Measurements from ENCODE around the gene CORO2B. TPM values are rescaled to one million over a fixed set of nuclear protein-coding genes. Genes with fewer than 3 reads are reported as not detected.

The CORO2B gene
- total RNA-seq, 1 donor from 2014 or later = 3.6 TPM

DNA sequence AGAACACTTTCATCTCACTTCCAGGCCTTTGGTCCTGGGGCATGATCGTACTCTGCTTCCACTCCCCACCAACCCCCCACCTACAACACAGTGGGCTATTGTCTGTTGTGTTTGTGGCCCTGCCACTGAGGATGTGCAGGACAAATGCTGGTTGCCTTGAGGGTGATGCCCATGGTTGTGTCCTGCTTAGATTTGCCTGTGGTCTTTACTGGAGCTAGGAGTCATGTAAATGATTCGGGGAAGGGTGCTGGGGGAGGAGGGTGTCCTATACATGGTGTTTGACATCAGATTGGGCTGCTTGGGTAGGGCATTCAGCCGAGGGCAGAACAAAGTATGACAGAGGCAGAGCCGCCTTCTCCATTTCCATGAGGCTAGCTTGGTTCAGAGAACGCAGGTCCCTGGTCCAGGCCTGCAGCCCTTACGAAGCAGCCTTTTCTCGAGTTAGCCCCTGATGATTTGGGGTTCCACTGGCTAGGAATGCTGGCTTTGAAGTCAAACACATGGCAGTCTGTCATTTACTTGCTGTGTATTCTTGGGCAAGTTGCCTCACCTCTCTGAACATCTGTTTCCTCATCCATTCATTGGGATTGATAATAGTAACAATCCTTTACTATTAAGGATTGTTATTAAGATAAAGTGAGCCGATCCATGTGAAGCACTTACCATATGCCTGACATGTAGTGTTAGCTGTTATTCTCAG lies 6.9 kb downstream of the CORO2B start:
- no peaks in the 10 kb centered on the region for H3K36me3 ChIP-seq
- H3K4me3 ChIP-seq = no peak overlapping the region
- no peaks in the 10 kb centered on the region for H3K27me3 ChIP-seq
- DNase-seq = no peak
- H3K27ac ChIP-seq = no peak overlapping the region
- TF ChIP-seq, protein P1, sequence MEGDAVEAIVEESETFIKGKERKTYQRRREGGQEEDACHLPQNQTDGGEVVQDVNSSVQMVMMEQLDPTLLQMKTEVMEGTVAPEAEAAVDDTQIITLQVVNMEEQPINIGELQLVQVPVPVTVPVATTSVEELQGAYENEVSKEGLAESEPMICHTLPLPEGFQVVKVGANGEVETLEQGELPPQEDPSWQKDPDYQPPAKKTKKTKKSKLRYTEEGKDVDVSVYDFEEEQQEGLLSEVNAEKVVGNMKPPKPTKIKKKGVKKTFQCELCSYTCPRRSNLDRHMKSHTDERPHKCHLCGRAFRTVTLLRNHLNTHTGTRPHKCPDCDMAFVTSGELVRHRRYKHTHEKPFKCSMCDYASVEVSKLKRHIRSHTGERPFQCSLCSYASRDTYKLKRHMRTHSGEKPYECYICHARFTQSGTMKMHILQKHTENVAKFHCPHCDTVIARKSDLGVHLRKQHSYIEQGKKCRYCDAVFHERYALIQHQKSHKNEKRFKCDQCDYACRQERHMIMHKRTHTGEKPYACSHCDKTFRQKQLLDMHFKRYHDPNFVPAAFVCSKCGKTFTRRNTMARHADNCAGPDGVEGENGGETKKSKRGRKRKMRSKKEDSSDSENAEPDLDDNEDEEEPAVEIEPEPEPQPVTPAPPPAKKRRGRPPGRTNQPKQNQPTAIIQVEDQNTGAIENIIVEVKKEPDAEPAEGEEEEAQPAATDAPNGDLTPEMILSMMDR (IDR thresholded peaks at IDR 0.05) = no peak
- intact Hi-C loops (cut with DNase I) = no loop called here
- no peaks in the 10 kb centered on the region for H3K4me1 ChIP-seq
- no peak for ATAC-seq
- no peaks in the 10 kb centered on the region for H3K9me3 ChIP-seq

DNA sequence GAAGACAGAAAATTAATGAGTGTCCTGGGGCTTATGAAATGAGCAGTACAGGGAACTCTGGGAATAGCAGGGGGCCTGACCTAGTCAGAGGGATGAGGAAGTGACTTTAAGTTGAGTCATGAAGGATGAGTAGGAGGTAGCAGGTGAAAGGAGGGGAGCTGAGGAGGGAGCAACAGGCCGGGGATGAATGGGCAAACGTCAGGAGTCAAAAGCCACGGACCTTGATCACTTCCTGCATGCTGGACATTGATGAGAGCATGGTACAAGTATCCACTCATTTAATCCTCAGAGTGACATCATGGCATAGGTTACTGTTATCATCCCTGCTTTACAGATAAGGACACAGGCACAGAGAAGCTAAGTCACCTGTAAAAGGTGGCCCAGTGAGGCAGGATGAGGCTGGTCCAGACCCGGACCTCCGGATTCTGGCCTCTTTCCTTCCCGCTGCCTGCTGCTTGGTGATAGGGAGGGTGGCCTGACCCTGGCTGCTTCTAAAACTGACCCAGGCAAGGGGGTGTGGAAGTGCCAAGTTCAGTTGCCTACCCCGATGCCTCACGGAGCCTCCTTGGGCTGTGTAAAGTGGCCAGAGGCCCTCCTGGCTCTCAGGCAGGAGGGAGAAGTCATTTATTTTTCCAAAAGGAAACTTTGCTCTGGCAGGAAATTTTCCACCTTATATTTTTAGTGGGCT lies 7.6 kb downstream of the CORO2B start:
- peak; percentile 54 for DNase-seq
- H3K4me1 ChIP-seq = no peaks in the 10 kb centered on the region
- H3K9me3 ChIP-seq = no peaks in the 10 kb centered on the region
- H3K4me3 ChIP-seq = no peak overlapping the region
- intact Hi-C loops (cut with DNase I) = no loop called here
- no peak for ATAC-seq
- TF ChIP-seq, protein P1 (IDR thresholded peaks at IDR 0.05) = no peak
- no peaks in the 10 kb centered on the region for H3K27me3 ChIP-seq
- no peak overlapping the region for H3K27ac ChIP-seq
- H3K36me3 ChIP-seq = no peaks in the 10 kb centered on the region

DNA sequence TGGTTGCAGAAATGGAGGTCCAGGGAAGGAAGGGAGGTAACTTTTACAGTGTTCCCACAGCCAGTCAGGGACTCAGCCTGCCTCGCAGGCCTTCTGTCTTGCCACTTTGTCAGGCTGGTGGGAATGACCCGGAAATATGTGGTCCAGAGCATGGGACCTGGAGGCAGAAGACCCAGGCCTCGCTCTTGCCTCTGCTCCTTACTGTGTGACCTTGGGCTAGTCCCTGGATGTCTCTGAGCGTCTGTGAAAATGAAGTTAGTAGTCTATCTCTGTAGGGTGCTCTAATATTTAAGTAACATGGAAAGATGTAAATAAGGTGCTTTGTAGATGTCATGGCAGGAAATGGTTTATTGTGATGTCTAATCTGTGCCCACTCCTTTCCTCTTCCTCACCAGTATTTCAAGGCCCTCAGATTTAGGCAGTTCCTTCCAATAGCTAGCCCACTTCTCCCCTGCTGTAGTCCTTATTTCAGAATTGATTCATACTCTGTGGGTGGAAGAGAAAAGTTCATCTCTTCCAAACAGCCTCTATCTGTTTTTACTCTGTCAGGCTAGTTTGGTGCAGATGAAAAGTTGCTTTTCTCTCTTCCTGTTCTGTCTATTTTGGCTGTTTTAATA lies 9.1 kb downstream of the CORO2B start:
- no peak overlapping the region for H3K27ac ChIP-seq
- intact Hi-C loops (cut with DNase I) = no loop called here
- H3K4me1 ChIP-seq = no peaks in the 10 kb centered on the region
- no peaks in the 10 kb centered on the region for H3K36me3 ChIP-seq
- no peaks in the 10 kb centered on the region for H3K27me3 ChIP-seq
- no peaks in the 10 kb centered on the region for H3K9me3 ChIP-seq
- no peak for ATAC-seq
- TF ChIP-seq, protein P1 (IDR thresholded peaks at IDR 0.05) = no peak
- peak; percentile 29 for DNase-seq
- H3K4me3 ChIP-seq = no peak overlapping the region

DNA sequence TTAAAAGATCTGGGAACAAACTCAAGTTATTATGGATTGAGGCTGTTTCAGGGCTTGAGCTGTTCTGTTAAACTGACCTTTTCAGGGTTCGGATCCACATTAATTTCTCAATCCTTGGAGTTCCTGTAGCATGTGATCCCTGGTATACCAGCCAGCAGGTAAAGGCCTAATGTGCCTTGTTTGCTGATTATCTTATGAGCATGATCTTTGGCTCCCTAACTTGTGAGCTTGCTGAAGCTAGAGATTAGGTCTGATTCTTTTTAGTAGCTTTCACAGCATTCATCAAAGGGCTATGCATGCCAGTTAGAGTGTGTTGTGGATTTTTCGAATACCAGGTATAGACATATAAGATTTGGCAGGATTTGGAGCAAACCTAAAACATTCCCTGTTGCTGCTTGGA lies 10.3 kb downstream of the CORO2B start:
- no peaks in the 10 kb centered on the region for H3K4me1 ChIP-seq
- no peaks in the 10 kb centered on the region for H3K9me3 ChIP-seq
- DNase-seq = no peak
- no peak overlapping the region for H3K4me3 ChIP-seq
- ATAC-seq = no peak
- H3K27ac ChIP-seq = no peak overlapping the region
- intact Hi-C loops (cut with DNase I) = no loop called here
- no peaks in the 10 kb centered on the region for H3K27me3 ChIP-seq
- H3K36me3 ChIP-seq = no peaks in the 10 kb centered on the region
- TF ChIP-seq, protein P1 (IDR thresholded peaks at IDR 0.05) = no peak

DNA sequence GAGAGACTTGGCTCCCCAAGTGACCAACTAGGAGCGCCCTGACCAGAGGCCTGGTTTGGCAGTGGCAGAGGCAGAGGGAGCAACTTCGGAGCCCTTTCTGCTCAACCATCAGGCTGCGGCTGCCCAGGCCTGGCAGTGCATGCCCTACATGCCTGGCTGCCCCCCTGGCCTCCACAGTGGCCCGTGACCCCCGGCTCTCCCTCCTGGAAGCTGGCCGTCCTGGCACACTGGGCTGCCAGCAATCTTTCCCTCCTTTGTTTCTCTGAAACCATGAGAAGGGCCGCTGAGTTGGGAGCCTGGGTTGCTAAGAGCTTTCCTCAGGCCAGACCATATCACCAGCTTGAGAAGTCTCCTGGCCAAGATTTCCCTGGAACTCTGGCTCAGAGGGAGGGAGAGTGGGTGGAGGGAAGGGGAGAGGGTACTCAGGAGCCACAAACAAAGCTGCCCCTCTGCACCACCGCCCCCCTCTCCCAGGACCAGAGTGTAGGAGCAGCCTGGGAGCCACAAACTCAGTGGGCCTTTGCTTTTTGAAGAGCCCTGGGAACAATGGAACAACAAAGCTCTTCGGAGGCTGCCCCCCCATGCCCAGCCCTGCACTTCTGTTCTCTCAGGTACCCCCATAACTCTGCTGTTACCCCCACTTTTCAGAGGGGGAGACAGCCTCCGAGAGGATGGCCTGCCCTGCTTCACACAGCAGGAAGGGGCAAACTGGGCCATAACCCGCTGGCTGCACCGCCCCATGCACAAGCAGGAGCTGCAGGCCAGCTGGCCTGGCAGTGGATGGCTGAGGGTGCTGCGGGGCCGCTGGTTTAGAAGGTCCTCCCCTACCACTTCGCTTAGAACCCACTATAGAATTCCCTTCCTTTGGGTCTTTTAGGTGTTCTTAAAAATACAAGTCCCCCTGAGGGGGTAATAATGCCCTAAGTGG lies 11.3 kb downstream of the CORO2B start:
- ATAC-seq (no peak), DNase-seq (no peak)
- H3K9me3 ChIP-seq = no peaks in the 10 kb centered on the region
- H3K27me3 ChIP-seq = no peaks in the 10 kb centered on the region
- no peaks in the 10 kb centered on the region for H3K36me3 ChIP-seq
- intact Hi-C loops (cut with DNase I) = no loop called here
- no peaks in the 10 kb centered on the region for H3K4me1 ChIP-seq
- TF ChIP-seq, protein P1 (IDR thresholded peaks at IDR 0.05) = no peak
- no peak overlapping the region for H3K4me3 ChIP-seq
- peak overlapping the region; percentile 18 for H3K27ac ChIP-seq
